GM19372 (cell line): Measurements from ENCODE around the gene ALDH2.
"Not testable (repeated sequence)": the region's sequence is repeated elsewhere in the genome, so short reads cannot be mapped to it uniquely, and the experiment has no call there.

Experiments used
- ATAC-seq: cut with Tn5 transposase; IDR thresholded peaks from one replicate; pipeline ENCODE4 v1.9.1; 2021; ENCODE audit warnings: mild to moderate bottlenecking, low read depth, moderate library complexity; ENCODE audit not compliant: unreplicated experiment

ALDH2 gene

DNA sequence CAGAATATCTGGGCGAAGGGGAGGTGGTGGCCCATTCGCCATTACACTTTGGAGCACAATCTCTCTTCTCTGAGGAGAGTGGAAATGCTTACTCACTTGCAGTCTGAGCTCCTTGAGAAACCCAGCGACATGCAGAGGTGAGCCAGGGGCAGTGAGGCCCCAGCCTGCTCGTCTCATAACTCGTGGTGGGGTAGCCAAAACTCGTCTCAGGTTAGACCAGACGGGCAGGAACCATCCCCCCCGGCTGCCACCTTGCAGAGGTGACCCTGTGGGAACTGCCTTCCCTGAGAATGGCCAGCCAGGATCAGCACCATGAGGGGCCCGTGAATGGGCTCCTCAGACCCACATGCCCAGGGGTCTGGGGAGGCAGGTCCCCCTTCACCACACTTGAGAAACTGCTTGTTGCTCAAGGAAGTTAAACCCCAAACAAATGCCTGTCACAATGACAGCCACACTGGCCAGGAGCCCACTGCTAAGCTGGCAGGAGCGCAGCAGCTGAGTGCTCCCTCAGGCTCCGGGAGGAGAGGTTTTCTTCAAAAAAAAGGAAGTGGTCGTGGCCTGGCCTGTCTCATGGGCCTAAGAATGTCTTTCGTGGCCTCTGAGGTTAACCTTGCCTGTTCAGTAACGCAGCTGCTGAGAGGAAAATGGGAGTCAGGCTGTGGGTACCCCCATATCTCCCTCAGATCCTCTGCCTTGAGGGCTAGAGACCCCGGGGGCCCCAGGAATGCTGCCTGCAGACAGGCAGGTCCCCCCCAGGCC lies 9.2 kb upstream of the ALDH2 start:
- no peak for ATAC-seq

DNA sequence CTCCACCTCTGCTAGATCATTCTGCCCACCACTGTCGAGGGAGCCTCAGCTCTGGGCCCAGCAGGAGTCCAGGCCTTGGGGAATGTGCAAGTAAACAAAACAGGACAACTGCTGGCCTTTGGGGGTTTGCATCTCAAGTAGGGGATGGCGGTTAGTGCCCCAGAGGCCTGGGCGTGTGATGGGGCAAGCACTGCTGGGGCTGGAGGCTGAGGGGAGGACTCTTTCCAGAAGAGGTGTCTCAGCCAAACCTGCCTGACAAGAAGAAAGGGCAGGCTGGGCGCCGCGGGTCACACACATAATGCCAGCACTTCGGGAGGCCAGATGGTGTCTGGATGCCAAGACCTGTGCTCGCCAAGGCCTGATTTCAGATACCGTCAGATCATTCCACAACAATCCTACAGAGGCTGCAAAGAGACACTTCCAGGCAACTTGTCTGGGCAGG lies 8.6 kb upstream of the ALDH2 start:
- ATAC-seq: no peak

- no peak for ATAC-seq
These were observed 7.5 kb upstream of the ALDH2 start for GRCh38 chr12:111759271-111759670.

DNA sequence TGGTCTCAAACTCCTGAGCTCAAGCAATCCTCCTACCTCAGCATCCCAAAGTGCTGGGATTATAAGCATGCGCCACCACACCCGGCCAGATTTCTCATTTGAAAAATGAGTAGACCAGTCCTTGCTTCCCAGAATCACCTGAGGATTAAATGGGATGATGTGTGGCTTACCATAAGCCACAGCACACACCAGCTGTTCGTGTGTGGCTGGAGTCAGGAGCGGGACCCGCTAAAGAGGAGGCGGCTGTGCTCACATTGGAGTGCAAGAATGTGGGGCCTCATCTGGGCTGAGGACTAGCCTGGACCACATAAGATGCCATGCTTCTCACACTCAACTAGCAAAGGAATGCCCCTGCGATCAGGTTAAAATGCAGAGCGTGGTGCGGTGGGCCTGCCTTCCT lies 6.7 kb upstream of the ALDH2 start:
- no peak for ATAC-seq

DNA sequence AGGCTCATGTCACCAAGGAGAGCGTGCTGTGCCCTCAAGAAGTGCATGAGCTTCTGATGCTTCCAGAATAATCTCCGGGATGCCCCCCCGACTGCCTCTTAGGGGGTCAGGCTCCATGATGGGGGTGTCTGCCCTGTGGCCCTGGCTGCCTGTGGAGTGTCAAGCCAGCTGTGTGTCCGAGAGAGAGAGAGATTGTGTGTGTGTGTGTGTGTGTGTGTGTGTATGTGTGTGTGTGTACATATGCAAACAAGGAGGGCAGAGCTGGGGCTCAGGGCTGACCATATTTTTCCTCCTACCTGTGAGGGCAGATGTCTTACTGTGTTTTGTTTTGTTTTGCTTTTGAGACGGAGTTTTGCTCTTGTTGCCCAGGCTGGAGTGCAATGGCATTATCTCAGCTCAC lies 5.6 kb upstream of the ALDH2 start:
- no peak for ATAC-seq

DNA sequence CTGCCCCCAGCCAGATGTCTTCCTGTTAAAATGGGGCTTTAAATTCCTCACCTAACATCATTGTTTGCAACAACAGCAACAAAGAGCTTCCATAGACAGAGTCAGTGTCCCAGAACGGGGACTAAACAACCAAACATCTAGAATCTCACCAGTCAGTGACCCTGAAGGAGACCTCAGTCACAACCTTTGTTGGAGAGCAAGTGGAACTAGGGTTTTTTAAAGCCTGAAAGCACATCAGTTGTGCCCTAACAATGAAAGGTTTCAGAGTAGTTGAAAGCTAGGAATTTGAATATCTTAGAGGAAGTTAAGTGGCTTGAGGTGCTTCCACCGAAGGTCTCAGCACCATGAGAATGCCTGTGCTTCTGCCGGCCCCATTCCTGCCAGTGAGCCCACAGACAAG lies 5.0 kb upstream of the ALDH2 start:
- ATAC-seq: no peak

DNA sequence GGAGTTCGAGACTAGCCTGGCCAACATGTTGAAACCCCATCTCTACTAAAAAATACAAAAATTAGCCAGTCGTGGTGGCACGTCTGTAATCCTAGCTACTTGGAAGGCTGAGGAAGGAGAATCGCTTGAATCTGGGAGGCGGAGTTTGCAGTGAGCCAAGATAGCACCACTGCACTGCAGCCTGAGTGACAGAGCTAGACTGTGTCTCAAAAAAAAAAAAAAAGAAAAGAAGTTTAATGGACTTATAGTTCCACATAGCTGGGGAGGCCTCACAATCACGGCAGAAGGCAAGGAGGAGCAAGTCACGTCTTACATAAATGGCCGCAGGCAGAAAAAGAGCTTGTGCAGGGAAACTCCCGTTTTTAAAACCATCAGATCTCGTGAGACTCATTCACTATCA lies 3.2 kb upstream of the ALDH2 start:
- ATAC-seq: not testable (repeated sequence)

DNA sequence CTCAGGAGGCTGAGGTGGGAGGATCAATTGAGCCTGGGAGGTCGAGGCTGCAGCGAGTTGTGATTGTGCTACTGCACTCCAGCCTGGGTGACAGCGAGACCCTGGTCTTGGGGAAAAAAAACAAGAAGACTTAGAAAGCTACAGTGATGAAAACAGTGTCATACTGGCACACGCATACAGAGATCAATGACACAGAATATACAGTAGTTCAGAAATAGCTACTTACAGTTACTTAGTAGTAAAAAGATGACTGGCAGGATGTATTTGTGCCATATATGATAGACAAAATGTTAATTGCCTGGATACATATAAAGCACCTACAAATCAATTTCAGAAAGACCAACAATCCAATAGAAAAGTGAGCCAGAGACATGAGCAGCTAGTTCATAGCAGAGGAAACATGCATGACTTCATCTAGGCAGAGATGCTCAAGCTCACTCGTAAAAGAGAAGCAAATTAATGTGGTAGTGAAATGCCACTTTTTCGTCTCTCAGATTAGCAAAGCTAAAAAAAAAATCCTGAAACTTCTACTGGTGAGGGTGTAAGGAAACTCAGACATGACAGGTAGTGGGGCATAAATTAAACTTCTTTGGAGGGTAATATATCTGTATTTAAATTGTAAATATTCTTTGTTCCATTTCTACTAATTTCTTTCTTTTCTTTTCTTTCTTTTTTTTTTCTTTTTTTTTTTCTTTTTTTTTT lies 2.5 kb upstream of the ALDH2 start:
- no peak for ATAC-seq

GRCh38 chr12:111767362-111768158 lies 827 bp downstream of the ALDH2 start:
- no peak for ATAC-seq

GRCh38 chr12:111768159-111768895 lies 1.6 kb downstream of the ALDH2 start:
- no peak for ATAC-seq

DNA sequence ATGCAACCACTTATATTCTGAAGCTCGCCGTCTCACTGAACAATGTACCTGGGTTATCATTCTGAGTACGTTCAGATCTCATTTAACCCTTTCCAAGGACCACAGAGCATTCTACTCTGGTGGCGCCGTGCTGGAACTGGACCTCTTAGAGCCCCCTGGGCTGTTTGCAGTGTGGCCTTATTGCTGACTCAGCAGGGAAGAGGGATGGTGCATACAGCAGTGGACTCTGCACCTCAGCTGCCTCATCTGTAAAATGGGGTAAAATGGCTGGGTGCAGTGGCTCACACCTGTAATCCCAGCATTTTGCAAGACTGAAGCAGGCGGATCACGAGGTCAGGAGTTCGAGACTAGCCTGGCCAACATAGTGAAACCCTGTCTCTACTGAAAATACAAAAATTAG lies 2.9 kb downstream of the ALDH2 start:
- ATAC-seq: no peak

- ATAC-seq: no peak
These were observed 7.2 kb downstream of the ALDH2 start for GRCh38 chr12:111773801-111774551.

DNA sequence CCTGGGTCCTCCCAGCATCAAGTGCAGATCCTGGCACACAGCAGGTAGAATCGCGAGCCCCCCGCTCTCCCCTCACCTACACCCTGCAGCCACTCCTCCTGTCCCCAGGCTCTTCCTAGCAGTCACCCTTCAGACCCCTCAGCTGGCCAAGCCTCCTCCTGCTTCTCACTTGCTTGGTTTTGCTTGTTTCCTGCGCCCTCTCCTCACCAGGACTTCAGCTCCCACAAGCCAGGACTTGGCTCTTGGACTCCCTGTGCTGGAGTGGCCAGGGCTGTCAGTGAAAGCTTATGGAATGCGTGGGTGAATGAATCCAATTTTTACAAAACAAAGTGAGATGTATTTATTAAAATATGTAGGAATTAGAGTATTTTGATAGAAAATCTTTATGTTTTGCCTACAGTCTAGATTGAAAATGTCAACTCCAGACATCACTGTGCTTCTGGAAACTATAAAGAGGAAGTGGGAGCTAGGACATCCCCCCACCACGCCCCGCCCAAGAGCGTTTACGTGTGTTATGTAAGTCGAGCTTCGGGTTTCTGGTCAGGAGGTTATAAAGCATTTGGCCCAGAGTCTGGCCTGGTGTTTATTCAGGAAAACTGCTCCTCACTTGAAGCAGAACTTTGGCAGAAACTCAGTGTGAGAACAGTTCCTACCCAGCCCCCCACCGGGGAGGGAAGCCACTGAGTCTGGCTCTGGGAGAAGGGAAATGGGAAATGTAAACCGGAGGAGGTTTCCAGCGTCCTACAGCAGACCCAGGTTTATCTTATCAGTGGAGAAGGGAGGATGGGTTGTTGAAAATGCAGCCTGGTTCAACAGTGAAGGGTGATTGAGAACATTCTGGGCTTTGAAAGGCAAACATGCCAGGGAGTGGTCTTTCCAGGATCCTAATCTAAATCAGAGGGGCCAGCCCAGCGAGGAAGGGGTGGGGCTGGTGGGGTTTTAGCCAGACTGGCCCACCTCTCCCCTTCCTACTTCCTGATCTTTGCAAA lies 8.8 kb downstream of the ALDH2 start:
- ATAC-seq: peak; percentile 65

DNA sequence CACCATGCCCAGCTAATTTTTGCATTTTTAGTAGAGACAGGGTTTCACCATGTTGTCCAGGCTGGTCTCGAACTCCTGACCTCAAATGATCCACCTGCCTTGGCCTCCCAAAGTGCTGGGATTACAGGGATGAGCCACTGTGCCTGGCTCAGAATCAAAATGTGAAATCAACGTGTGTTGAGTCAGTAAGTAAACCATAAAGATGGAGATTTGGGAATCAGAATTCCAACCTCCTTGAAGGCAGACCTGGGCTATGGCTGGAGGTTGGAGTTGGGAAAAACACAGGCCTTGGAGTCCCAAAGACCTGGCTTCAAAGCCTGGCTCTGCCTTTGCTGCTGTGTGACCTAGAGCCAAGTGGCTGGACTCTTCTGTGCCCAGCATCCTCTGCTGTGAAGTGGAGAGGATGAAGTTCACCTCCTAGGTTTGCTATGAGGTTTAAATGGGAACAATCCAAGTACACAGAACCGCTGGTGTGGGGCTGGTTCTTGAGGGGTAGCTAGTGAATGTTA lies 10.2 kb downstream of the ALDH2 start:
- no peak for ATAC-seq

- ATAC-seq: no peak
These were observed 10.8 kb downstream of the ALDH2 start for GRCh38 chr12:111777345-111778045.

GRCh38 chr12:111780166-111780565 lies 13.4 kb downstream of the ALDH2 start:
- ATAC-seq: no peak

- ATAC-seq: no peak
These were observed 13.9 kb downstream of the ALDH2 start for GRCh38 chr12:111780615-111781014.

- ATAC-seq: no peak
These were observed 14.4 kb downstream of the ALDH2 start for GRCh38 chr12:111781085-111781658.
